HepG2 (cell line): ENCODE data around the gene CISD3. TPM values are rescaled to one million over a fixed set of nuclear protein-coding genes. Genes with fewer than 3 reads are reported as not detected.

ENCODE experiments used
- FLYWCH1 ChIP-seq: sonication (generic); formaldehyde crosslinking; IDR thresholded peaks from 2 replicates; pipeline ENCODE4 v1.8.1; 2023; ENCODE audit warnings: mild to moderate bottlenecking, missing genetic modification reagents
- GTF2F1 ChIP-seq: fragments of 150-350 bp; IDR thresholded peaks from 2 replicates; pipeline ENCODE4 v1.6.1; 2014; ENCODE audit warnings: low read length
- MAF1 ChIP-seq: sonication (generic); formaldehyde crosslinking; IDR thresholded peaks from 2 replicates; pipeline ENCODE4 v1.5.0; 2020; ENCODE audit warnings: missing genetic modification reagents, borderline replicate concordance
- MEIS1 ChIP-seq: sonication (generic); formaldehyde crosslinking; IDR thresholded peaks from 2 replicates; pipeline ENCODE4 v1.9.0; 2021; ENCODE audit warnings: mild to moderate bottlenecking, missing genetic modification reagents, moderate library complexity, borderline replicate concordance
- MXD4 ChIP-seq: IDR thresholded peaks from 2 replicates; pipeline ENCODE4 v1.6.1; 2016; ENCODE audit warnings: mild to moderate bottlenecking, missing biosample characterization, missing genetic modification reagents
- MYNN ChIP-seq: sonication (generic); formaldehyde crosslinking; IDR thresholded peaks from 2 replicates; pipeline ENCODE4 v1.4.0; 2020; ENCODE audit warnings: mild to moderate bottlenecking, low read depth, missing genetic modification reagents
- NONO ChIP-seq, 2 experiments: fragments of 450-650 bp in 1 of 2; sonication (generic) in 1 of 2; formaldehyde crosslinking in 1 of 2; IDR thresholded peaks in 1 of 2; conservative IDR thresholded peaks in 1 of 2; 2 replicates each; pipeline versions ENCODE4 v1.6.1 to v1.8.0; 2017 to 2022; ENCODE audit warnings: mild to moderate bottlenecking in 1 of 2, missing genetic modification reagents in 1 of 2, moderate library complexity in 1 of 2
- NPAS2 ChIP-seq: sonication (generic); formaldehyde crosslinking; IDR thresholded peaks from 2 replicates; pipeline ENCODE4 v1.8.0; 2022; ENCODE audit warnings: mild to moderate bottlenecking, missing genetic modification reagents, borderline replicate concordance
- PAX8 ChIP-seq: sonication (generic); formaldehyde crosslinking; IDR thresholded peaks from 2 replicates; pipeline ENCODE4 v1.8.0; 2022; ENCODE audit warnings: mild to moderate bottlenecking, missing genetic modification reagents, borderline replicate concordance
- PHF8 ChIP-seq: sonication (generic); formaldehyde crosslinking; IDR thresholded peaks from 2 replicates; pipeline ENCODE4 v1.5.0; 2020; ENCODE audit warnings: missing genetic modification reagents
- POLR2AphosphoS2 ChIP-seq: IDR thresholded peaks from 2 replicates; pipeline ENCODE4 v1.6.1; 2011; ENCODE audit warnings: low read depth, low read length, improper control_type of control experiment
- SIX4 ChIP-seq: sonication (generic); formaldehyde crosslinking; IDR thresholded peaks from 2 replicates; pipeline ENCODE4 v1.4.0; 2020; ENCODE audit warnings: missing genetic modification reagents
- SP5 ChIP-seq: IDR thresholded peaks from 2 replicates; pipeline ENCODE4 v1.6.1; 2016; ENCODE audit warnings: low read depth, borderline replicate concordance
- STAG1 ChIP-seq: sonication (generic); formaldehyde crosslinking; IDR thresholded peaks from 2 replicates; pipeline ENCODE4 v1.4.0; 2020; ENCODE audit warnings: missing genetic modification reagents
- ZFP36 ChIP-seq: fragments of 150-350 bp; IDR thresholded peaks from 2 replicates; pipeline ENCODE4 v1.6.1; 2018; ENCODE audit warnings: borderline replicate concordance, low read length, low read depth; ENCODE audit not compliant: partially characterized antibody
- ZNF234 ChIP-seq: sonication (generic); formaldehyde crosslinking; conservative IDR thresholded peaks from 2 replicates; pipeline ENCODE4 v1.5.1; 2020; ENCODE audit warnings: mild to moderate bottlenecking, missing genetic modification reagents
- ZNF343 ChIP-seq: sonication (generic); formaldehyde crosslinking; IDR thresholded peaks from 2 replicates; pipeline ENCODE4 v1.4.0; 2020; ENCODE audit warnings: mild to moderate bottlenecking, missing genetic modification reagents
- ZNF430 ChIP-seq: sonication (generic); formaldehyde crosslinking; IDR thresholded peaks from 2 replicates; pipeline ENCODE4 v1.9.0; 2021; ENCODE audit warnings: mild to moderate bottlenecking, missing genetic modification reagents
- ZNF451 ChIP-seq: sonication (generic); formaldehyde crosslinking; IDR thresholded peaks from 2 replicates; pipeline ENCODE4 v1.5.0; 2020; ENCODE audit warnings: mild to moderate bottlenecking, missing genetic modification reagents
- ZNF790 ChIP-seq: sonication (generic); formaldehyde crosslinking; IDR thresholded peaks from 2 replicates; pipeline ENCODE4 v1.8.0; 2022; ENCODE audit warnings: missing genetic modification reagents, mild to moderate bottlenecking, borderline replicate concordance
- ZSCAN12 ChIP-seq: sonication (generic); formaldehyde crosslinking; IDR thresholded peaks from 2 replicates; pipeline ENCODE4 v1.9.0; 2021; ENCODE audit warnings: mild to moderate bottlenecking, missing genetic modification reagents
- polyA plus RNA-seq, 8 experiments: library from polyadenylated mRNA; depleted of rRNA in 3 of 8; stranded (reverse) in 7 of 8; unstranded in 1 of 8; fragments of >200 nt; fragmentation: Illumina TruSeq in 4 of 8; extraction: Trizol in 4 of 8; gene quantifications; 2 replicates each; pipeline versions ENCODE4 v1.2.1 to v1.2.3, GENCODE V29; 2011 to 2016; ENCODE audit warnings: low read depth in 4 of 8, missing spikeins in 1 of 8, mixed read lengths in 1 of 8; ENCODE audit not compliant: insufficient read depth in 1 of 8
- total RNA-seq, 5 experiments: library from RNA; depleted of rRNA; stranded (reverse); fragments of >200 nt; fragmentation: Illumina TruSeq; extraction: Trizol; gene quantifications; 2 replicates each; pipeline ENCODE4 v1.2.3, GENCODE V29; 2016; ENCODE audit warnings: low read depth in 1 of 5
- TF ChIP-seq, protein P1 (sequence below): IDR thresholded peaks from 2 replicates; pipeline ENCODE4 v1.6.1; 2016; ENCODE audit warnings: mild to moderate bottlenecking, missing biosample characterization, missing genetic modification reagents
- TF ChIP-seq, protein P2 (sequence below): sonication (generic); formaldehyde crosslinking; IDR thresholded peaks from 2 replicates; pipeline ENCODE4 v1.8.0; 2022; ENCODE audit warnings: missing genetic modification reagents, mild to moderate bottlenecking, borderline replicate concordance
- TF ChIP-seq, protein P3 (sequence below): sonication (generic); formaldehyde crosslinking; IDR thresholded peaks from 2 replicates; pipeline ENCODE4 v1.4.0; 2020; ENCODE audit warnings: missing genetic modification reagents
- TF ChIP-seq, protein P4 (sequence below): sonication (generic); formaldehyde crosslinking; IDR thresholded peaks from 2 replicates; pipeline ENCODE4 v1.4.0; 2020; ENCODE audit warnings: missing genetic modification reagents, low read depth, mild to moderate bottlenecking, borderline replicate concordance

CISD3 gene
- total and polyA plus RNA-seq, 2 of the 13 experiments (the other 11 are each of a cell fraction or from before 2014, with no cell fraction given): 30.0 to 34.1 TPM

DNA sequence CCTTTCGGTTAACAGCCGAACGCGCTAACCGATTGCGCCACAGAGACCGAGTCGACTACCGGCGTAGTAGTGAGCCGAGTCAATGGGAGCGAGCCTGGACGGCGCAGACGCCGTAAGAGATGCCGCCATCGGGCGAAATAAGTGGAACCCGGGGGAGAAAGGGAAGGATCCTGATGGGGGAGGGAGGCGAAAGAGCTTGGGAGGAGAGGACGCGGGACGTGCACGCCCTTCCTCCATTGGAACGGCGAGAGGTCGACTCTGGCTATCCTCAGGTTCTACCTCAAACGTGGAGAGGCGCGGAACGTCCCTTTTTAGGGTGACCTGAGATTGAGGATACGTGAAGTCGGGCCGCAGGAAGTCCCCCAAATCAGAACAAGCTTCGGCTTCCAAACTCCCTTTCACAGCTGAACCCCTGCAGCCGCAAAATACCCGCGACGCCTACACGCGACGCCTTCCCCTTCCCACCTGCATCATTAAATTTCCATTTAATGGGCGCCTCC is 21.7 kb downstream of the CISD3 start (continued):
- peak; percentile 35; the same call in 1 of the 2 replicates for TF ChIP-seq PHF8 (CRISPR knock-in tag)
- no peak for TF ChIP-seq NONO (IDR thresholded peaks at IDR 0.05)
- peak; percentile 96 for TF ChIP-seq NONO (CRISPR knock-in tag; conservative IDR thresholded peaks at IDR 0.05)
- peak; percentile 81; the same call in 1 of the 2 replicates for TF ChIP-seq ZNF790
- no peak for TF ChIP-seq GTF2F1
- TF ChIP-seq ZNF234 (CRISPR knock-in tag): no peak; the same call in 1 of the 2 replicates
- 0 out of 2 replicates have a peak, but pooled peaks have one; percentile 2 for TF ChIP-seq PAX8 (CRISPR knock-in tag)
- peak; percentile 48 for TF ChIP-seq ZFP36
- TF ChIP-seq STAG1 (CRISPR knock-in tag): no peak
- TF ChIP-seq, protein P1, sequence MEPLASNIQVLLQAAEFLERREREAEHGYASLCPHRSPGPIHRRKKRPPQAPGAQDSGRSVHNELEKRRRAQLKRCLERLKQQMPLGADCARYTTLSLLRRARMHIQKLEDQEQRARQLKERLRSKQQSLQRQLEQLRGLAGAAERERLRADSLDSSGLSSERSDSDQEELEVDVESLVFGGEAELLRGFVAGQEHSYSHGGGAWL (CRISPR knock-in tag): no peak
- TF ChIP-seq SIX4 (CRISPR knock-in tag): no peak
- no peak for TF ChIP-seq POLR2AphosphoS2
- TF ChIP-seq, protein P2, sequence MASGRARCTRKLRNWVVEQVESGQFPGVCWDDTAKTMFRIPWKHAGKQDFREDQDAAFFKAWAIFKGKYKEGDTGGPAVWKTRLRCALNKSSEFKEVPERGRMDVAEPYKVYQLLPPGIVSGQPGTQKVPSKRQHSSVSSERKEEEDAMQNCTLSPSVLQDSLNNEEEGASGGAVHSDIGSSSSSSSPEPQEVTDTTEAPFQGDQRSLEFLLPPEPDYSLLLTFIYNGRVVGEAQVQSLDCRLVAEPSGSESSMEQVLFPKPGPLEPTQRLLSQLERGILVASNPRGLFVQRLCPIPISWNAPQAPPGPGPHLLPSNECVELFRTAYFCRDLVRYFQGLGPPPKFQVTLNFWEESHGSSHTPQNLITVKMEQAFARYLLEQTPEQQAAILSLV (CRISPR knock-in tag): peak; percentile 26; the same call in 1 of the 2 replicates
- TF ChIP-seq, protein P3, sequence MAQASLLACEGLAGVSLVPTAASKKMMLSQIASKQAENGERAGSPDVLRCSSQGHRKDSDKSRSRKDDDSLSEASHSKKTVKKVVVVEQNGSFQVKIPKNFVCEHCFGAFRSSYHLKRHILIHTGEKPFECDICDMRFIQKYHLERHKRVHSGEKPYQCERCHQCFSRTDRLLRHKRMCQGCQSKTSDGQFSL (CRISPR knock-in tag): peak; percentile 61; the same call in 1 of the 2 replicates
- 0 out of 2 replicates have a peak, but pooled peaks have one; percentile 4 for TF ChIP-seq ZNF430
- no peak for TF ChIP-seq ZSCAN12 (CRISPR knock-in tag)
- peak; percentile 94; the same call in 1 of the 2 replicates for TF ChIP-seq MAF1 (CRISPR knock-in tag)
- TF ChIP-seq FLYWCH1: no peak
- TF ChIP-seq NPAS2 (CRISPR knock-in tag): no peak
- TF ChIP-seq, protein P4, sequence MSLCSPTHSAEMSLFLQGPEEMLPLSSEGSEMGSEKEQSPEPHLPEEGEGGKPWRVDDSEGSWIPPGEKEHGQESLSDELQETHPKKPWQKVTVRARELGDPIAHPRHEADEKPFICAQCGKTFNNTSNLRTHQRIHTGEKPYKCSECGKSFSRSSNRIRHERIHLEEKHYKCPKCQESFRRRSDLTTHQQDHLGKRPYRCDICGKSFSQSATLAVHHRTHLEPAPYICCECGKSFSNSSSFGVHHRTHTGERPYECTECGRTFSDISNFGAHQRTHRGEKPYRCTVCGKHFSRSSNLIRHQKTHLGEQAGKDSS (CRISPR knock-in tag): peak; percentile 81; the same call in 1 of the 2 replicates
- TF ChIP-seq MXD4 (CRISPR knock-in tag): no peak; the same call in 1 of the 2 replicates
- no peak for TF ChIP-seq SP5 (CRISPR knock-in tag)
- TF ChIP-seq ZNF451 (CRISPR knock-in tag): peak; percentile 54; the same call in 1 of the 2 replicates
- no peak for TF ChIP-seq ZNF343
- TF ChIP-seq MYNN: no peak
- 0 out of 2 replicates have a peak, but pooled peaks have one; percentile 11 for TF ChIP-seq MEIS1
